Nephron progenitor cell (in vitro differentiated cells): Measurements from ENCODE around the gene B4GALNT4.

Experiments
- DNase-seq: peaks from one replicate; pipeline ENCODE4 v3.0.0; 2021
- H3K27ac Mint-ChIP-seq: 2 replicates; pipeline ENCODE4 v1.8.0; 2021; ENCODE audit warnings: mild to moderate bottlenecking, moderate library complexity, mixed read lengths
- H3K27me3 Mint-ChIP-seq: 2 replicates; pipeline ENCODE4 v1.8.0; 2021; ENCODE audit warnings: mild to moderate bottlenecking, low read depth, mixed read lengths; ENCODE audit not compliant: poor library complexity
- H3K36me3 Mint-ChIP-seq: 2 replicates; pipeline ENCODE4 v1.8.0; 2021; ENCODE audit warnings: low read depth, mixed read lengths
- H3K4me1 Mint-ChIP-seq: 2 replicates; pipeline ENCODE4 v1.8.0; 2021; ENCODE audit warnings: mixed read lengths
- H3K4me3 Mint-ChIP-seq: 2 replicates; pipeline ENCODE4 v1.8.0; 2021; ENCODE audit warnings: mild to moderate bottlenecking, moderate library complexity, mixed read lengths
- H3K9me3 Mint-ChIP-seq: 2 replicates; pipeline ENCODE4 v1.8.0; 2021; ENCODE audit warnings: mild to moderate bottlenecking, moderate library complexity, mixed read lengths
- TF ChIP-seq, protein P1 (sequence below): fragments of 200-600 bp; sonication (generic); IDR thresholded peaks from 2 replicates; pipeline ENCODE4 v1.5.0; 2021; ENCODE audit warnings: antibody characterized with exemption

B4GALNT4 gene

DNA sequence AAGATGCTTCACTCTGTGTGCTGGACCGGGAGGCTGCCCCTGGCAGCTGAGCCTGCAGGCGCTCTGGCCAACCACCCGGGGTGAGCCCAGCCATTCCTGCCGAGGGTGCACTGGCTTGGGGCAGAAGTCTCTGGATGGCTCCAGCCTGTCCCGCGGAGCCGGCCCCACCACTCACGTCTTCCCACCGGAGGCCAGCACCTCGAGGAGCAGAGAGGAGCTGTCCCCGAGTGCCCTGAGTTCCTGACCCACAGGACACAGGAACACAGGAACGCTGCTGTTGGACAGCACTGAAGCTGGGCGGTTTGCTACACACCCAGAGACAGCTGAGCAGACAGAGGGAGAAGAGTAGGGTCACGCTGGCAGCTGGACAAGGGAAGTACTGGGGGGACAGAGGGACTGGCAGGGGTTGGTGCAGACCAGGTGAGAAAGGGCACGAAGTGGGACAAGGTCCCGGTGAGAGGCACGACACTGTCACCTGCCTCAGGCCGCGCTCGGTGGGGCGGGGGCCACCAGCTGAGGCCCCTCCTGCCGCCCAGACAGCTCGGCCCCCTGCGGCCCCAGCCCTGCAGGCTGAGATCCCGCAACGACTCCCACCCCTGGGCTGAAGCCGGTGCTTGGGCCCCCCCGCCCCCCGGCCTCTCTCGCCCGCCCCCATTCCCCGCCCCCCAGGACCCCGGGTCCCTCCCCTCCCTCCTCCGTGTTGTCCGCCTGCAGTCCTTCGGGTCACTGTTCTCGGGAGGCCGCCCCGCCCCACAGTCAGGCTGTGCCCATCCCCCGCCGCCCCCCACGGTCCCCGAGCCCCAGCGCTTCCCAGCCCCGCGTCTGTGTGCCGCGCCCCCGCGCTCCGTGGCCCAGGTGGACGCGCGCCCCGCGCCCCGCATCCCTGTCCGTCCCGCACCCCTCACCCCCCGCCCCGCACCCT lies 624 bp upstream of the B4GALNT4 start:
- H3K4me1 Mint-ChIP-seq: peaks cover 37% of the 10 kb centered on the region
- peak overlapping the region; percentile 89 for H3K4me3 Mint-ChIP-seq
- peaks cover 12% of the 10 kb centered on the region for H3K27me3 Mint-ChIP-seq
- DNase-seq: peak; percentile 65
- TF ChIP-seq, protein P1, sequence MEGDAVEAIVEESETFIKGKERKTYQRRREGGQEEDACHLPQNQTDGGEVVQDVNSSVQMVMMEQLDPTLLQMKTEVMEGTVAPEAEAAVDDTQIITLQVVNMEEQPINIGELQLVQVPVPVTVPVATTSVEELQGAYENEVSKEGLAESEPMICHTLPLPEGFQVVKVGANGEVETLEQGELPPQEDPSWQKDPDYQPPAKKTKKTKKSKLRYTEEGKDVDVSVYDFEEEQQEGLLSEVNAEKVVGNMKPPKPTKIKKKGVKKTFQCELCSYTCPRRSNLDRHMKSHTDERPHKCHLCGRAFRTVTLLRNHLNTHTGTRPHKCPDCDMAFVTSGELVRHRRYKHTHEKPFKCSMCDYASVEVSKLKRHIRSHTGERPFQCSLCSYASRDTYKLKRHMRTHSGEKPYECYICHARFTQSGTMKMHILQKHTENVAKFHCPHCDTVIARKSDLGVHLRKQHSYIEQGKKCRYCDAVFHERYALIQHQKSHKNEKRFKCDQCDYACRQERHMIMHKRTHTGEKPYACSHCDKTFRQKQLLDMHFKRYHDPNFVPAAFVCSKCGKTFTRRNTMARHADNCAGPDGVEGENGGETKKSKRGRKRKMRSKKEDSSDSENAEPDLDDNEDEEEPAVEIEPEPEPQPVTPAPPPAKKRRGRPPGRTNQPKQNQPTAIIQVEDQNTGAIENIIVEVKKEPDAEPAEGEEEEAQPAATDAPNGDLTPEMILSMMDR: no peak
- H3K27ac Mint-ChIP-seq: peak overlapping the region; percentile 92
- peaks cover 18% of the 10 kb centered on the region for H3K9me3 Mint-ChIP-seq
- H3K36me3 Mint-ChIP-seq: peaks cover 23% of the 10 kb centered on the region

DNA sequence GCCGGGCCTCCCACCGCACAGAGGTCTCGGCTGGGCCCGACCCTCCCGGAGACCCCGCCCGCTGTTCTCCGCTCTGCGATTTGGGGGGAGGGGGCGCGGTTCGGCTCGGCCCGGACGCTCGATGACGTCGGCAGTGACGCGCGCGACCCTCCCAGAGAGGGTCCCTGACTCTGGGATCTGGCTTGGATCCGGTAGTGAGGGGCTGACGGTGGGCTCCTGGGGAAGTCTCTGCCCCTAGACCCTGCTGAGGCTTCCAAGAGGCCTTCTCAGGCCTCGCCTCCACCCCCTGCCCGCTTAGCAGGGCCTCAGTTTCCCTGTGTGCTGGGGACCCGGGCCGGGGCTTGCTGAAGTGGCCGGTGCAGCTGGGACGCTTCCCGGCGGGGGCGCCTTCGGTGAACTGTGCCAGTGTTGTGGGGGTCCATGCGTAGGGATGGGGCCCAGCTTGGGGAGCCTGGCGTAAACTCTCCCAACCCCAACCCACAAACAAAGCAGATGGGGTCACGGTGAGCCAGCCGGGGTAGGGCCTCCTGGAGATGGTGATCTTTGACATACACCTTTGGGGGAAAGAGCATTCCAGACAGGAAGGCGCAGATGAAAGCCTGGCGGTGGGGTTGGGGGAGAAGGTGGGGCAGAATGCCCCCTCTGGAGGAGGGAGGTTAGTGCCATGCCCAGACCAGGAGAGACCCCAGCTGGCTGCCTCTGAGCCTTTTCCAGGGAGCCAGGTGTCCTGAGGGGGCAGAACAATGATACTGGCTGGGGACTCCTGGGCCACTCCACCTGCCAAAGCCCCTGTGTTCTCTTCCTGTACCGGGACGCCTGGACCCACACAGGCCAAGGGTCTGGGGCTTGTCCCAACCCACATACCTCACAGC lies 1.0 kb downstream of the B4GALNT4 start:
- H3K36me3 Mint-ChIP-seq: peaks cover 32% of the 10 kb centered on the region
- H3K27me3 Mint-ChIP-seq: peaks cover 12% of the 10 kb centered on the region
- peak; percentile 76 for DNase-seq
- TF ChIP-seq, protein P1: no peak
- peak overlapping the region; percentile 91 for H3K27ac Mint-ChIP-seq
- H3K4me3 Mint-ChIP-seq: peak overlapping the region; percentile 85
- peaks cover 37% of the 10 kb centered on the region for H3K4me1 Mint-ChIP-seq
- H3K9me3 Mint-ChIP-seq: peaks cover 14% of the 10 kb centered on the region

DNA sequence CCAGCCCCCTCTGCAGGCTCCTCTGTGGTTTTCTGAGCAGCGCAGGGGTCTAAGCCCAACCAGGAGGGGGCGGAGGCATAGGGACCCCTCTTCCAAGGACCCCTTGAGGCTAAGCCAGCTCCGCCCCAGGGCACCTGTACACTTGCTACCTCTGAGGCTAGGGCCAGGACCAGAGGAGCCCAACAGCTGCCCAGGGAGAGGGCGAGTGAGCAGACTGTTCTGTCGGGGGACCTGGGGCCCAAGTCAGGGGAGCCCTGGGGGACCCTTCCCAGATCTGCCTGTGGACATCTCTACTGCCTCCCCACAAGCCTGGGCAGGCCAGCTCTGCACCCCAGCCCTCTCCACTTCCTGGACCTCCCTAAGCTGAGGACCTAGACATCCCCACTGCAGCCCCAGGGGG lies 1.8 kb downstream of the B4GALNT4 start:
- Mint-ChIP-seq H3K9me3 (peaks cover 14% of the 10 kb centered on the region), H3K27ac (peak overlapping the region; percentile 60), H3K27me3 (peaks cover 12% of the 10 kb centered on the region)

DNA sequence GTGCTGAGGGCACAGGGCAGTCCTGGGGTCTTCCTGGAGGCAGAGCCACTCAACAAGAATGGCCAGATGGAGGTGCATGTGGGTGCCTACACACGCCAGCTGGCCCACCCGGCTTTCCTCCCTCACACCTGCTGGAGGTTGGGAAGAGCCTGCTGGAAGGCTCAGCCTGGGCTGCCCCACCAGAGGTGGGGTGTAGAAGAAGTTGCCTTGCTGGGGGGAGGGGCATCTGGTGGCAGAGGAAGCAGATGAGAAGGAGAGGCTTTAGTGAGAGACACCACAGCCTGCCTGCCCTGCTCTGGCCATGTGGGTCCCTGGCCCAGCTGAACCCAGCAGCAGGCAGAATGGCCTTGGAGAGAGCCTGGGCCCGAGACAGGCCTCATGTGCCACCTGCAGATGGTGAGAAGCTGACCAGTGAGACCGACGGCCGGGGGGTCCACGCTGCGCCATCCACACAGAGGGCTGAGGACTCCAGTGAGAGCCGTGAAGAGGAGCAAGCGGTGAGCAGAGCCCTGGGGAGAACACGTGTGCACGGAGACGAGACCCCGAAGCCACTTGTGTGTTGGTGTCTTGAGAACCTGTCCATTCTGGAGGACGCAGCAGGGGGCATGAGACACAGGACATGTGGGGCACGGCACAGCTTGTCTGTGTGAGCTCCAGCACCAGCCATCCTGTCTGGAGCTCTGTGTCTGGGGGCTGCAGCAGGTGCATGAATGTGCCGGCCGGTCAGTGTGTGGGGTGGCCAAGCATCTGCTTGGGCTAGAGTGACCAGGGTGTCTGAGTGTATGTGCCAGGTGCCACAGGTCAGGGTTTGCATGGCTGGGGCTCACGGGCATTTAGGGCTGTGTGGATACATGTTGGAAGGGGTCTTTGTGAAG lies 2.7 kb downstream of the B4GALNT4 start:
- no peak for DNase-seq
- Mint-ChIP-seq H3K27me3 (peaks cover 12% of the 10 kb centered on the region), H3K9me3 (peaks cover 8% of the 10 kb centered on the region), H3K36me3 (peaks cover 34% of the 10 kb centered on the region), H3K4me3 (no peak overlapping the region), H3K4me1 (peaks cover 29% of the 10 kb centered on the region), H3K27ac (peak overlapping the region; percentile 60)
- TF ChIP-seq, protein P1: no peak

More for the DNA sequence above, 1.8 kb downstream of the B4GALNT4 start:
- DNase-seq: no peak
- peaks cover 35% of the 10 kb centered on the region for H3K4me1 Mint-ChIP-seq
- TF ChIP-seq, protein P1: no peak
- H3K36me3 Mint-ChIP-seq: peaks cover 34% of the 10 kb centered on the region
- H3K4me3 Mint-ChIP-seq: peak overlapping the region; percentile 85

DNA sequence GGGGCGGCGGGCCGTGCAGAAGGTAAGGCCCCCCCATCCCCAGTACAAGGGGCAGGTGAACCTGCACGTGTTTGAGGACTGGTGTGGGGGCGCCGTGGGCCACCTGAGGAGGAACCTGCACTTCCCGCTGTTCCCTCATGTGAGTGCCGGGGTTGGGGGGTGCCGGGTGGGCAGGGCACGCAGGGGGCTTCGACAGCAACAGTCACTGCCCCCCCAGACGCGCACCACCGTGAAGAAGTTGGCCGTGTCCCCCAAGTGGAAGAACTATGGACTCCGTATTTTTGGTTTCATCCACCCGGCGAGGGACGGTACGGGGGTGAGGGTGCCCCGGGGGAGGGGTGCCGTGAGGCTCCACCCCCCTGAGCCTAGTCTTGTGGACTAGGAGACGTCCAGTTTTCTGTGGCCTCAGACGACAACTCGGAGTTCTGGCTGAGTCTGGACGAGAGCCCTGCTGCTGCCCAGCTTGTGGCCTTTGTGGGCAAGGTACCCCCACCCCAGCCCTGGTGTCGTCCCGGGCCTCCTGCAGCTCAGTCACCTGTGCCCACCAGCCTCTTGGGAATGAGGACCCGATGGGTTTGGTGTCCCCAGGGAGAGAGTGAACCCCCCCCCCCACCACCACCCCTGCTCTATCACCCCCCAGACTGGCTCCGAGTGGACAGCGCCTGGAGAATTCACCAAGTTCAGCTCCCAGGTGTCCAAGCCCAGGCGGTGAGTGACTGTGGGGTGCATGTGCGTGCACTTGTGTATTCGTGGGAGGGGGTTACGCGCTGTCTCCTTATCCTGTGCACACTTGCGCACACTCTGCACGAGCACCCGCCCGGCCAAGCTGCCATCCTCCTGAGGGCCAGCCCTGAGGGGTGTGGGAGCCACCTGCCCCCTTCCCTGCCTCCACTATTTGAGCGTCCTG lies 3.8 kb downstream of the B4GALNT4 start:
- Mint-ChIP-seq H3K27ac (no peak overlapping the region), H3K9me3 (peaks cover 3% of the 10 kb centered on the region), H3K4me1 (peaks cover 19% of the 10 kb centered on the region), H3K27me3 (peaks cover 4% of the 10 kb centered on the region), H3K36me3 (peaks cover 36% of the 10 kb centered on the region), H3K4me3 (no peak overlapping the region)
- TF ChIP-seq, protein P1: no peak
- no peak for DNase-seq
